ENCODE data around the gene CLMP.

DNA sequence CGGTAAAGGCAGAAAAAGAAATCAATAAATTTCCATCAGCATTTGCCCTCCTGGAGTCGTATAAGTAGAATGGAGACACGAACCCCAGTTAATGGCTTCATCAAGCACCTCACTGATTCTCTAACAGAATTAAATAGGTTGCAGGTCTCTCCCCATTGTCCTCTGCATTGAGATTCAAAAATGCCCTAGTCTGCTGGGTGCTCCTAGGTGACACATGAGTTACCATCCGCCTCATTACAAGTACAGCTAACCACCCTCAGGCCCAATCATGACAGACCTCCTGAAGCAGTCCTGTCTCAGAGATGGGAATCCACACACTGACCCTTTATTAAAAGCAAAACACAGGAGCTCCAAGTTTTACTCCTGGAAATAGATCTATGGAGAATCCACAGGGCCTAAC lies 164.5 kb downstream of the CLMP start:
- TF ChIP-seq POLR2A (IDR thresholded peaks at IDR 0.05) (no peak), CTCF (IDR thresholded peaks at IDR 0.05) (no peak)

Measured in testis (tissue), 2 donors.